ENCODE data around the gene TACC2.

The TACC2 gene

GRCh38 chr10:122171302-122172075, 182.5 kb downstream of the TACC2 start:
- Histone ChIP-seq H3K9me3 (ENCODE audit: insufficient read depth, low read length) (no peaks in the 10 kb centered on the region), H3K79me2 (ENCODE audit: insufficient read depth, low read length) (no peaks in the 10 kb centered on the region), H3K4me2 (ENCODE audit: low read depth, low read length, poor library complexity, severe bottlenecking) (no peak overlapping the region), H4K20me1 (ENCODE audit: low read depth, low read length) (no peaks in the 10 kb centered on the region), H2AFZ (ENCODE audit: low read depth, low read length, severe bottlenecking) (no peak overlapping the region), H3K27ac (ENCODE audit: low read depth, low read length) (no peak overlapping the region), H3K9ac (ENCODE audit: low read length) (no peak overlapping the region), H3K4me3 (ENCODE audit: insufficient read depth, low read length, poor library complexity, severe bottlenecking) (no peak overlapping the region), H3K27me3 (ENCODE audit: low read length) (no peaks in the 10 kb centered on the region), H3F3A (ENCODE audit: insufficient read depth) (no peaks in the 10 kb centered on the region), H3K9me2 (replicated peaks; ENCODE audit: insufficient read depth, low read length) (no peaks in the 10 kb centered on the region), H3K36me3 (ENCODE audit: low read length) (no peaks in the 10 kb centered on the region)
- no peak for TF ChIP-seq EZH2phosphoT487 (conservative IDR thresholded peaks at IDR 0.05; ENCODE audit: low read length)
- no peak for TF ChIP-seq CTCF (IDR thresholded peaks at IDR 0.05; ENCODE audit: insufficient read depth, low read length, poor library complexity, severe bottlenecking)

GRCh38 chr10:122172361-122173008, 183.5 kb downstream of the TACC2 start:
- no peak for TF ChIP-seq EZH2phosphoT487 (conservative IDR thresholded peaks at IDR 0.05; ENCODE audit: low read length)
- no peak for TF ChIP-seq CTCF (IDR thresholded peaks at IDR 0.05; ENCODE audit: insufficient read depth, low read length, poor library complexity, severe bottlenecking)
- no peak overlapping the region for H2AFZ ChIP-seq (ENCODE audit: low read depth, low read length, severe bottlenecking)
- no peaks in the 10 kb centered on the region for H3K27me3 ChIP-seq (ENCODE audit: low read length)
- H3K9me3 ChIP-seq (ENCODE audit: insufficient read depth, low read length) = no peaks in the 10 kb centered on the region
- no peaks in the 10 kb centered on the region for H3K79me2 ChIP-seq (ENCODE audit: insufficient read depth, low read length)
- H3K4me3 ChIP-seq (ENCODE audit: insufficient read depth, low read length, poor library complexity, severe bottlenecking) = no peak overlapping the region
- no peaks in the 10 kb centered on the region for H3K36me3 ChIP-seq (ENCODE audit: low read length)
- H3K9me2 ChIP-seq (replicated peaks; ENCODE audit: insufficient read depth, low read length) = no peaks in the 10 kb centered on the region
- H4K20me1 ChIP-seq (ENCODE audit: low read depth, low read length) = no peaks in the 10 kb centered on the region
- H3K27ac ChIP-seq (ENCODE audit: low read depth, low read length) = no peak overlapping the region
- H3F3A ChIP-seq (ENCODE audit: insufficient read depth) = no peaks in the 10 kb centered on the region
- no peak overlapping the region for H3K9ac ChIP-seq (ENCODE audit: low read length)
- no peak overlapping the region for H3K4me2 ChIP-seq (ENCODE audit: low read depth, low read length, poor library complexity, severe bottlenecking)

DNA sequence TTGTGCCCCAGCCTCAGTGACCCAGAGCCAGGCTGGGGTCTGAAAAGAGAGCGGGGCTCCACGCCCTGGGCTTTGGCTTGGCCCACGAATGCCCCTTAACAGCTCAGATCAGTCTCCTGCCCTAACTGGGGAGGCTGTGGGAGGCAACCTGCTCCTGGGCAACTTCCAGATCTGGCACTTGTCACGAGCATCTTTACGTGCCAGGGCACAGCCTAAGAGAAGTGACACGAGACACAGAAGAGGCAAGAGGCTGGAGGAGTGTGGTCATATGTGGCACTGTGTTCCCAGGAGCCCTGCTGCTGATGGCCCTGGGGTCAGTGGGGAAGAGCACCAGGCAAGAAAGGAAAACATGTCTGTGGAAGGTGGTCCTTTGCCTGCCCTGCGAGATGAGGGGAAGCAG, 184.4 kb downstream of the TACC2 start:
- H3K9me2 ChIP-seq (replicated peaks; ENCODE audit: insufficient read depth, low read length) = no peaks in the 10 kb centered on the region
- no peak overlapping the region for H3K4me3 ChIP-seq (ENCODE audit: insufficient read depth, low read length, poor library complexity, severe bottlenecking)
- H3K27me3 ChIP-seq (ENCODE audit: low read length) = no peaks in the 10 kb centered on the region
- H3K27ac ChIP-seq (ENCODE audit: low read depth, low read length) = no peak overlapping the region
- H2AFZ ChIP-seq (ENCODE audit: low read depth, low read length, severe bottlenecking) = no peak overlapping the region
- no peaks in the 10 kb centered on the region for H3K79me2 ChIP-seq (ENCODE audit: insufficient read depth, low read length)
- H3K4me2 ChIP-seq (ENCODE audit: low read depth, low read length, poor library complexity, severe bottlenecking) = no peak overlapping the region
- H3F3A ChIP-seq (ENCODE audit: insufficient read depth) = no peaks in the 10 kb centered on the region
- H3K9me3 ChIP-seq (ENCODE audit: insufficient read depth, low read length) = no peaks in the 10 kb centered on the region
- no peaks in the 10 kb centered on the region for H3K36me3 ChIP-seq (ENCODE audit: low read length)
- no peak overlapping the region for H3K9ac ChIP-seq (ENCODE audit: low read length)
- TF ChIP-seq CTCF (IDR thresholded peaks at IDR 0.05; ENCODE audit: insufficient read depth, low read length, poor library complexity, severe bottlenecking) = no peak
- no peak for TF ChIP-seq EZH2phosphoT487 (conservative IDR thresholded peaks at IDR 0.05; ENCODE audit: low read length)
- H4K20me1 ChIP-seq (ENCODE audit: low read depth, low read length) = no peaks in the 10 kb centered on the region
